NCI-H2107 treated with DMSO at 0.1 percent for 48 hours (cell line): ENCODE measurements around the gene CRTAC1.

Experiments used
- DNase-seq: peaks from one replicate; lab custom pipeline; 2025; ENCODE audit not compliant: unreplicated experiment; lab: John Stamatoyannopoulos, UW

Gene CRTAC1

GRCh38 chr10:98030093-98030821, at the start of gene CRTAC1:
TSS of gene CRTAC1 (minus strand) at chr10:98030621. CDS start at chr10:98030472, 149 bp downstream.
- no peak for DNase-seq

- no peak for DNase-seq
Measured at GRCh38 chr10:98078774-98079173, 48.4 kb upstream of the CRTAC1 start.

DNA sequence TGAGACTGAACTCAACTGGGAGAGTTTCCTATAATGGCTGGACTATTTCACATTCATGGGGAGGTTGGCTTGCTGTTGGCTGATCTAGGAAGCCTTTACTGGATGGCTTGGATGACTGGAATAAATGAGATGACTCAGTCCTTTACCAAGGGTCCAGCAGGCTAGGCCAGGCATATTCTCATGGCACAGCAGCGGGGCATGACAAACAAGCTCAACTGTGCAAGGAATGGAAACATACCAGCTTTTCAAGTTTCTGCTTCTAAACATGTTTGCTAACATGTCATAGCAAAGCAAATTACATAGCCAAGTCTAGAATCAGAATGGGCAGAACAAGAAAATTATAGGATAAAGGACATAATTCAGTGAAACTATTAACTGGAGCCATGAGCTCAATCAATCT, 46.8 kb upstream of the CRTAC1 start:
- DNase-seq, result no peak

- DNase-seq, result no peak
Measured at GRCh38 chr10:98076086-98076485, 45.7 kb upstream of the CRTAC1 start.

DNA sequence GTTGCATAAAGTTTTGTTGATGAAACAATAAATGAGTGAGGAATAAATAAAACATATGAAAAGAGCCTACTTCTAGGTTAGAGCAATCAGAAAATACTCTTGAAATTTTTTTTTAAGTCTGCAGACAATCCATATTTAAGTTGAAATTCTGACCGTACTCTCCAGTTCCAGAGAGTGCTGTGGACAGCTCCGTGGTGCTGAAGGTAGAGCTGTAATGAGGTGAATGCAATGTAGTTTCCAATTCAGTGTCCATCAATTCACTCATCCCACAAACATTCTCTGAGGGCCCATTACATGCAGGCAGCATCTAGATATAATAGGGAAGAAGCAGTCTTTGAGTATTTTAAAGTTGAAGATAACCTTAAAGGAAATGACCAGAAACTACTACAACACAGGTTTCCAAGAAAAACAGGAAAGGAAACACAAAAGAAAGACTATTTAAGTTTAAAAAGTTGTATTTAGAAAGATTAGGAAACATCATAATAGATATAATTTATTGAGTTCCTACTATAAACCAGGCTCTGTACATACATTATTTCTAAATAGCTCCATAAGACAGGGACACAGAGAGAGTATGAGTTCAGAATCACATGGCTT, 44.0 kb upstream of the CRTAC1 start:
- DNase-seq, result no peak

- no peak for DNase-seq
Measured at GRCh38 chr10:98067165-98067564, 36.7 kb upstream of the CRTAC1 start.

DNA sequence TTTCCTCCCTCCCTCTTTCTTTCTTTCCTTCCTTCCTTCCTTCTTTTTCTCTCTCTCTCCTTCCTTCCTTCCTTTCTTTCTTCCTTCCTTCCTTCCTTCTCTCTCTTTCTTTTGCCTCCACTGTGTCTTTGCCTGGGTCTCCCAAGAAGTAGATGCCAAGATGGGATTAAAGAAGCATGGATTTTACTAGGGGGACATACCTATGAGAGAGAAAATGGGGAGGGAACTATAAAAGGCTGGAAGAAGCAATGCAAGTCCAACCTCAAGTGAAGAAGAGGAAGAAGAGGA, 33.3 kb upstream of the CRTAC1 start:
- DNase-seq, result no peak

GRCh38 chr10:98062424-98062823, 32.0 kb upstream of the CRTAC1 start:
- DNase-seq, result no peak

- no peak for DNase-seq
Measured at GRCh38 chr10:98060079-98060478, 29.7 kb upstream of the CRTAC1 start.

DNA sequence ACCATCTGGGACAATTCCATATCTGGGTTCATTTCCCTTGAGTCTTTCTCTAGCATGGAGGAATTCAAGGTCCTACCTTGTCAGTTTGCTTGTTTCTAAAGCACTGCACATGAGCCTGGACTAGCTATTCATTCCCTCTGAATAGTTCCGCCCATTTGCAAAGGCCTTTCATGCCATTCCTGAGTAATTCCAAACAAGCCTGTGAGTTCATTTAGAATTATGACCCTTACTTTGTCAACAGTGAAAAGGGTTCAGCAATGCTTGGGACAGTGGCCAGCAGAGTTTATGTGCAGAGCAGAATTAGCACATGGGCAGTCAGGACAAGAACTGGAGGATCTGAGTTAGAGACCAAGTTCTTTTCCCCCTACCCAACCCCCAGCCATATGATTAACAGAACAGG, 27.9 kb upstream of the CRTAC1 start:
- DNase-seq, result no peak

DNA sequence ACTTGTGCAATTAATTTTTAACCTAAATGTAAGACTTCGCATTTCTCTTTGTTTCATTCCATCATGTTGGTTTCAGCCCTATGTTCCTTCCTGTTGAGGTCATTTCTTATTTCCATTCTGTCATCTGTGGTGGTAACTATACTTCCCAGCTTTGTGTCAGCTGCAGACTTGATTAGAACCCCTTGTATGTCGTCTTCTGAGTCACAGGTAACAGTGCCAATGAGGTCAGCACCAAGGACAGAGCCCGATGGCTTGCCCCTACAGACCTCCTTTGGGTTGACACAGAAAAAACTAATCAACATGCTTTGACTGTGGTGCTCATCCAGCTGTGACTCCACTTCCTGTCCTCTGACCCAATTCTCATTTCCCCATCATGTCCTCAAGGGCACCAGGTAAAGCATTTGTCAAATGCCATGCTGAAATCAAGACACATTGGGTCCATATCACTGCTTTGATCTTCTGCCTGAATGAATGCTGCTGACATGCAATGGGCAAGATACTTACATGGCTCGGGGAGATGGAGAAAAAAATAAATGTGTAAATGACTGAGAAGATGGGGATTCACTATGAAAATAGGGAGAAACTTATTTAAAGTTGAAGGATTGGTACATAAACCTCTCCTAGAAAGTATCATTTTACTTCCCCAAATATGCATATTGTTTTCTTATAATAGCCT, 25.6 kb upstream of the CRTAC1 start:
- no peak for DNase-seq

- no peak for DNase-seq
Measured at GRCh38 chr10:98047009-98047741, 16.8 kb upstream of the CRTAC1 start.

DNA sequence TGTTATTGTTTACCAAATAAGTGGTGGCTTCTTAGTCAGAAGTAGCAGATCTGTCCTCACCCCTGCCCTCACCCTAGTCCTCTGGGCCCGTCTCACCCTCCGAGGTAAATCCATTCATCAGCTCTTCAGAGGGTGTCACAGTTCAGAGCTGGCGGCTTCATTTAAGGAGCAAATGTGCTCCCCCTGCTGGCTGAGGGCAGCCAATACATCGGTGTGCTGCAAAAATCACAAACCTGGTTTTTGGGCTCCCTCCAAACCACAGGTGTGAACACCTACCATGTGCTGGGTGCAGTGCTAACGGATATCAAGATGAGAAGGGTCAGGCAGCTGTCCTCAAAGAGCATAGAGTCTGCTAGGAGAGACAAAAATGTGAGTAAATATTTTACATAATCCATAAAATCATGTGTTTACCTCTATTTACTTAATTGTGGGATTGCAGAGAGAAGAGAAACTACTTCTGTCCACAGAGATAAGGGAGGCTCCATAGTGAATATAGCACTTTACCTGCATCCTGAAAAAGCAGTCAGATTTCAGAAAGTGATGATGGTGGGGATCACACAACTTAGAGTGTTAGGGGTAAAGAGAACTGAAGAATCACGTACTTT, 15.5 kb upstream of the CRTAC1 start:
- peak; percentile 46 for DNase-seq

- DNase-seq, result no peak
Measured at GRCh38 chr10:98041352-98042043, 11.1 kb upstream of the CRTAC1 start.

GRCh38 chr10:98039690-98040381, 9.4 kb upstream of the CRTAC1 start:
- no peak for DNase-seq

DNA sequence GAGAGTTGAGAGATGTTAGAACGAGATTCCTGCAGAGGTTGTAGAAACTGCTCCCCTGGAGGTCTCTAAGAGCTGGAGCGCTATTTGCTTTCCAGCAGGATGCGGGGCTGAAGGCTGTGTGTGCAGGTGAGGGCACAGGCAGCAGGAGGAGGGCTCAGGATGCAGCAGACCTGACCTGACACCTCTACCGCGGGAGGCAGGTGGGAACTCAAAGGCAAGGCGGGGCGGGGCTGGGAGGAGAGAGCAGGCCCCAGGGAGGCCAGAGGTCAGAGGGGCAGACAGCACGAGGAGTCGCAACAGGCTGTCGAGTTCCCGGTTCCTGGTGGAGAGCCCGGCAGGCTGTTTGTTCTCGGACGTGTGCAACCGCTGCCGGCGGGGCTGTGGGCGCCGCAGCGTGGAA, 7.9 kb upstream of the CRTAC1 start:
- DNase-seq, result no peak

DNA sequence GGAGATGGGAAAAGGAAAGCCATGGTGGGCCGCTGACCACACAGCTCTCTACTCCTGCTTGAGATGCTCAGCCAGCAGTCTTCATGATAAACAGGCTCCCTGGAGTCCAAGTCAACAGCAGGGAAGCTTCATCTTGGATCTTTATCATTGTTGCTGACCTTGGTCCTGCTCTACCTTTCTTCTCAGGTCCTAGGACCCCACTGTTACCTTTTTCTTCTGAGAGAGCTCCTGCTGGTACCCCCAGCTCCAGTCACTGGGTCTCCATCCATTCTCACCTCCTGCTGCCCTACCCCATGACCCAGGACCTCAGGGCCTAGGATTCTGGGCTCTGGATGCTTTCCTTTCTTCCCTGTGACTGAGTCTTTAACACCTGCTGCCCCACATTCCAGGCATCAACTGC, 5.2 kb upstream of the CRTAC1 start:
- DNase-seq, result no peak

DNA sequence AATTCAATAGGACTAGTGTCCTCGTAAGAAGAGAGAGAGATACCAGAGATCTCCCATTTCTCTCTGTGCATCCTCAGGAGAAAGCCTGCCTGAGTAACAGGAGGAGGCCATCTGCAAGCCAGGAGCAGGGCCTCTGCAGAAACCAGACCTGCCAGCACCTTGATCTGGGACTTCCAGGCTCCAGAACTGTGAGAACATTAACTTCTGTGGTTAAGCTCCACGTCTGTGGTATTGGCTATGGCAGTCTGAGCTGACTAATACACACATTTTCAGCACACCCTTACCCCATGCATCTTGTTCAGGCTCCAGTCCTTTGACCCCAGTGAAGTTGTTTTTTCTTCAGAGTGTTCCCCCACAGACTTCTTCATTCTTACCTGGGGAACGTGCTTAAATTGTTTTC, 3.1 kb upstream of the CRTAC1 start:
- no peak for DNase-seq

- DNase-seq, result no peak
Measured at GRCh38 chr10:98031440-98031839, 1.0 kb upstream of the CRTAC1 start.

DNA sequence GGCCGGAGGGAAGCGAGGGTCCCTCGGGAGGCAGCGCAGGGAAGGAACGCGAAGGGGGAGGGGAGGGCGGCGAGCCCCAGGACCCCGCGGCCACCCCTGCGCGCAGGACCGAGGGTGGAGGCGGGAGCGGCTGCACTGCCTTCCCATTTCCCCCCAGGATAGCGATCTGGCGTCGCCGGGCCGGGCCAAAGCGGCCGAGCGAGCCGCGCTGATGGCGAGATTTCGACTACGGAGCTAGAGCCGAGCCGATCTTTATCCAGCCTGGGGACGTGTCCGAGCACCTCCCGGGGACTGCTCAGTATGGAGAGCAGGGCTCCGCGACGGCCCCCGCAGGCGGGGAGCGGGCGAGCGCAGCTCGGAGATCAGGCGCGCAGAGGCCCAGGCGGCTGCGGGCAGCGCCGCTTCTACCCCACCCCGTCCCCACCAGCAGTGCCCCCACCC, 590 bp upstream of the CRTAC1 start:
- DNase-seq, result no peak
